Left renal pelvis (tissue), 4 donors: Measurements from ENCODE around the gene TNS3. TPM values are rescaled to one million over a fixed set of nuclear protein-coding genes. Genes with fewer than 3 reads are reported as not detected.

ENCODE experiments used
- DNase-seq, 4 donors: peaks; one replicate each; pipeline ENCODE4 v3.0.0-alpha.2; 2013; ENCODE audit warnings: low read depth in 4 of 4, low spot score in 3 of 4
- polyA plus RNA-seq, 4 donors: library from polyadenylated mRNA; unstranded; fragments of 120-200 nt; gene quantifications; one replicate each; pipeline ENCODE4 v1.2.1, GENCODE V29; 2013; ENCODE audit not compliant: insufficient read length in 4 of 4

The TNS3 gene
- polyA plus RNA-seq, 4 donors: 85.6 to 120 (median 91.2) TPM

- DNase-seq: no peak
Observed at GRCh38 chr7:47440320-47440719, 141.6 kb downstream of the TNS3 start.

DNA sequence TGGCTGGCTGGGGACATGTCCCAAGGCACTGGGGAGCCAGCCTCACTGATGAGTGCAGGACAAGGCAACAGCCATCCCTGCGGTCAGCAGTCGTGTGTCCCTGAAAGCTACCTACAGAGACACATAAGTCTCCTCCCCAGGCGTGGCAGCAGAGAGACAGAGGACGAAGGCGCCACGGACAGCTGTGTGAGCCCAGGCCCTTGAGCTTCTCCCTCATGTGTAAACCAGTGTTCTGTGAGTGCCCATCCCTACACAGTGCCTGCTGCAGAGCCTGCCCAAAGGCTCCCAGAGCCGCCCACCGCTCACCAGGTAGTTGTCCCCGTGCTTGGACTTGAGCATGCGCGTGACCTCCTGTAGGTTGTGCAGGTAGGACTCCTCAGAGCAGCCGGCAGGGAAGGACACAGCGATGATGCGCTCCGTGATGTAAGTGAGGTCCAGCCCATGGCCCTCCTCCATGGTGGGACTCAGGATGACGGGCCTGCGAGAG is 142.7 kb downstream of the TNS3 start:
- DNase-seq: no peak

- no peak for DNase-seq
Observed at GRCh38 chr7:47438411-47439029, 143.4 kb downstream of the TNS3 start.

DNA sequence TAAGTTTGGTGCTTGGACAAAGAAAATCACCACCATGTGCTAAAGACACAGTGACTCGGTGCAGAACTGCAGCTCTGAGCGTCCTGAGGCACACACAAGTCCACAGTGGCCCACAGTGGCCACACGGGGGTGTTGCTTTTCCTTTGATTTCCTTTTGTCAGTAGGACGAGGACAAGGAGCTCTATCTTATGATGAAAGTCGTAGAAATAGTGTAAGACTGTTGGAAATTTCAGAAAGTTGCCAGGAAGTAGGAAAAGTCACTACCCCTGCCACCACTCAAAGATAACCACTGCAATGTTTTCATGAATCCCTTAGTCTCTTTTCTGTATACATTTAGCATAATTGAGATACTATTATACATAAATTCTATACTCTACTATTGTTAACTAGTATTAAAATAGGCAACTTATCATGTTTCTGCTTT is 146.0 kb downstream of the TNS3 start:
- peak in 3 of 4 donors; percentile 33 to 54 (median 39) for DNase-seq

- DNase-seq: no peak
Observed at GRCh38 chr7:47433564-47433895, 148.4 kb downstream of the TNS3 start.

GRCh38 chr7:47432671-47433563 is 149.0 kb downstream of the TNS3 start:
- DNase-seq: no peak

GRCh38 chr7:47430422-47430821 is 151.5 kb downstream of the TNS3 start:
- DNase-seq: no peak

DNA sequence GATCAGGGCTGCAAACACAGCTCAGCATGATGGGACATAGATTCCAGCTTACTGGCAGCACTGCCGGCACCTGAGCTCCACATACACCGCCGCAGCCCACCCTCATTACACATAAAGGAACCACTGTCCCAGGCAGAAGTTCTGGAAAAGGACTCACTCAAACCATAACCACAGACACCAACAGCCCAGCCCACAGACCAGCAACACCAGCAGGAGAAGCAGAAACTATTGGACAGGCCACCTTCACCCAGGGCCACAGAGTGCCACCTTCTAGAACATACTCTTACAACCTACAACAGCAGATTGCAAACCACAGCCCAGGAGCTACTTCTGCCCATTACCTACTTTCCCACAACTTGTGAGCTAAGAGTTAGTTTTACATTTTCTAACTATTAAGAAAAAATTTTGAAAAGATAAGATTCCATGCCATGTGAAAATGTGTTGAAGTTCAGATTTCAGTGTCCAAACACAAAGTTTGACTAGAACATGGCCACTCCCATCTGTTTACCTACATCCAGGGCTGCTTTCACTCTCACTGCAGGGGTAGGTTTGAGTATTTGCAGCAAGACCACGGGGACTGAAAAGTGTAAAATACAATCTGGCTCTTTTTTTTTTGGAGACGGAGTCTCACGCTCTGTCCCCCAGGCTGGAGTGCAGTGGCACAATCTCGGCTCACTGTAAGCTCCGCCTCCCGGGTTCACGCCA is 153.0 kb downstream of the TNS3 start:
- no peak for DNase-seq

GRCh38 chr7:47428052-47428767 is 153.7 kb downstream of the TNS3 start:
- no peak for DNase-seq

DNA sequence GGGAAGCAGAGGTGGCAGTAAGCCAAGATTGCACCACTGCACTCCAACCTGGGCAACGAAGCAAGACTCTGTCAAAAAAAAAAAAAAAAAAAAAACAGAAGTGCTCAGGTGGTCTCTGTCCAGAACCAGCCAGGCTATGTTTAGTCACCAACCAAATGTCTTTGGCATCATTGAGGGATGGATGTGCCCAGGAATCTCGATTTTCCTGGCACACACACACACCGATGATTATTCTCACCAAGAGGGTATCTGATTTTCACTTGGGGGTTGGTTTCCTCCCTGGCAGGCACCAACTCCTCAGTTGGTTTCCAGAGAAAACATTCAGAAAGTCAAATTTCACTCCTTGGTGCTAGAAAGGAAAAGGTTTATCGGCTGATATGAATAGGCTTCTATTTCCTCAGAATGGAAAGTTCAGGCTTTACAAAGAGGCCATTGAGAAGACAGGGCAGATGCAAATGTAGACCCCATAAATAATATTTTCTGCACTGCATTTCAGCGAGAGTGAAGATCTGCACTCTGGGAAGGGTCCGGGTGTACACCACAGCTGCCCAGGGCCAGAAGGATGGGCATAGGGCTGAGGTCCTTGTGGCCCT is 154.8 kb downstream of the TNS3 start:
- DNase-seq: no peak

- DNase-seq: no peak
Observed at GRCh38 chr7:47424523-47424922, 157.4 kb downstream of the TNS3 start.

DNA sequence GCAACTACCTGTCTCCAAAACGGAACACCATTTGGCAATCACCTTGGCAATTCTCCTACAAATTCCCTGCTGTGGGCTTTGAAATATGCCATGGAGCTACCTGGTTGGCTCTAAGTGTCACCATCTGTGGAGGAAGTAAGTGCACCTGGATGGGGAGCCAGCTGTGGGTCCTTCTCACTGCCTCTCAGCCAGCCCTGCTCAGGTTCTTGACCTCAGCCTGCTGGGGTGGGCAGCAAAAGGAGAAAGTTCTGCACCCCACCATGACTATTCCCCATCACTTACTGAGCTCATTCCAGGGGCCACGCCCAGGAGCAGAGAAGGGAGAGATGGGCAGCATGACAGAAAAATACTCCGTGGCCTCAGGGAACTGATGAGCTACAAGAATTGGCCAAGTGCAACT is 158.7 kb downstream of the TNS3 start:
- DNase-seq: no peak

DNA sequence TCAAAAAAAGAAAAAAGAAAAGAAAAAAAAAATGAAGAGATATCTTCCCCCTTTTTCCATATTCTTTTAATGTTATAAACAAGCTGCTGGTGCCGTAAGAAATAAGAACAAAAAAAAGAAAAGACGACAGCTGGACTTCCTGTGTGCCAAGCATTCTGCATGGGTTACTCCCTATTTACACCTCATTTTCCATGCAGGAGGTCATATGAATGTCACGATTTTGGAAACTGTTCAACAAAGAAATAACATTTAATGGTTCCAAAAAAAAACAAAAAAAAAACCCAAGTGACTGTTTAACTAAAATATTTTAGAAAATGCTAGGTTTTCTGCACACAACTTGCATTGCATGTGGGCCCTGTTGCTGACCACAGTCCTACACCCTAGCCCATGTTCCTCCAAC is 159.3 kb downstream of the TNS3 start:
- DNase-seq: no peak

DNA sequence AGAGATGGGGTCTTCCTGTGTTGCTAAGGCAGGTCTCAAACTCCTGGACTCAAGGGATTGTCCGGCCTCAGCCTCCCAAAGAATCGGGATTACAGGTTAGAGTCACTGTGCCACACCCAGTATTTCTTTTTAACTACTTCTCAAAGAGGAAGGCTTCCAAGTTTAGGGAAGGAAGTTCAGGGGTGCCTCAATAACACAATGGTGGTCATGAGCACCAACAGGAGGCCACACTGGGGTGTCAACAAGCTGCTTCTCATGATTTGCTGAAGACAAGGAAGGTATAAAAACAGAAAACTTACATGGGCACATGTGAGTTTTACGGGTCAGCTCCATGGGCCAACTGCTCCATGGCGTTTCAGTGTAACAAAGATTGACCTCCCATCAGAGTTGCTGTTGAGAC is 160.5 kb downstream of the TNS3 start:
- no peak for DNase-seq

- DNase-seq: no peak
Observed at GRCh38 chr7:47420122-47420780, 161.7 kb downstream of the TNS3 start.

GRCh38 chr7:47419471-47419870 is 162.4 kb downstream of the TNS3 start:
- no peak for DNase-seq

DNA sequence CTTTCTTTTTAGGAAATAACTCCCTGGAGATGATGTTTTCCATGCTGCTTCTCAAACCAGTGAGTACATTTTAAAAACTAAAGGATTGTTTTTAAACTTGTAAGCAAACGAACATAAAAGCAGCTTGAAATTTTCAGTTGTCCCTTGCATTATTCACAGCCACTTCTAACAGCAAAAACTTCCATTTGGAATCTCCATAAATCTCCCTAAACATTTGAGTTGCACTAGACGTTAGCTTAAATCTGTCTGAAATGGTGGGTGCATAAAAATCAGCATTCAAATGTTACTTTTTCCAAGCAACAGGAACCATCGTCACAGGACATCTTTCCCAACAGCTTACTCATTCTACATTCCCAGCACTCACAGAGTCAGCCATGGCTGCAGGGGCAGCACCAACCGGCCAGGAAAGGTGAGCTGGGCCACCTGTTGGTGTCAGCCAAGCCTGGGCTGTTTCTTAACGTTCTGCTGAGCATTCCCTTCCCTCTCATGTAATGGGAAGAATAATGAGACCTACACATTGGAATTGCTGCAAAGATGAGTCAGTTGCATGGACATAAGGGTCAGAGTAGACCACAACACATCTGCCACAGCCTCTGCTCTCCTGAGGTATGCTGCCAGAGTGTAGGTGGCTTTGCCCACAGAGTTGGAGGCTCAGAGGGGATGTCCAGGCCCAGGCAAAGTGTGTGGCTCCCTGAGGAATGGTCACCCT is 163.2 kb downstream of the TNS3 start:
- no peak for DNase-seq

GRCh38 chr7:47416492-47417480 is 165.1 kb downstream of the TNS3 start:
- no peak for DNase-seq
